Spinal cord (tissue), 10 donors: ENCODE results near the gene TPPP. TPM values are rescaled to one million over a fixed set of nuclear protein-coding genes. Genes with fewer than 3 reads are reported as not detected.

Source experiments
- DNase-seq, 6 donors: peaks; one replicate each; pipeline versions ENCODE4 v3.0.0 to v3.0.0-alpha.2; 2013 to 2015; ENCODE audit warnings: low spot score in 6 of 6, low read depth in 4 of 6
- H3K27ac ChIP-seq: one replicate; pipeline ENCODE4 v1.5.1; 2013; ENCODE audit warnings: low read depth, low read length, control low read depth
- H3K27me3 ChIP-seq: one replicate; pipeline ENCODE4 v1.6.1; 2013; ENCODE audit warnings: low read length; ENCODE audit not compliant: control insufficient read depth, insufficient read depth
- H3K36me3 ChIP-seq: one replicate; pipeline ENCODE4 v1.6.1; 2013; ENCODE audit warnings: low read length; ENCODE audit not compliant: control insufficient read depth, insufficient read depth
- H3K4me1 ChIP-seq: one replicate; pipeline ENCODE4 v1.6.1; 2013; ENCODE audit warnings: low read length; ENCODE audit not compliant: control insufficient read depth, insufficient read depth
- H3K4me3 ChIP-seq: one replicate; pipeline ENCODE4 v1.5.1; 2013; ENCODE audit warnings: low read depth, low read length, control low read depth
- H3K9me3 ChIP-seq: one replicate; pipeline ENCODE4 v1.6.1; 2013; ENCODE audit warnings: low read length; ENCODE audit not compliant: control insufficient read depth, insufficient read depth
- WGBS: methylation state at CpG from one replicate; pipeline ENCODE4 v1.1.5; 2013; ENCODE audit warnings: missing lambda C conversion rate; ENCODE audit not compliant: insufficient coverage; 5-methylcytosine and 5-hydroxymethylcytosine counted together
- polyA plus RNA-seq, 2 donors: library from polyadenylated mRNA; unstranded; fragments of 120-200 nt; gene quantifications; one replicate each; pipeline ENCODE4 v1.2.1, GENCODE V29; 2013; ENCODE audit not compliant: insufficient read length in 2 of 2
- total RNA-seq, 2 donors: library from RNA; depleted of rRNA in 1 of 2; stranded (reverse); fragments of 120-200 nt in 1 of 2; fragments of >200 nt in 1 of 2; gene quantifications; one replicate each; pipeline versions ENCODE4 v1.2.3 to v1.2.4, GENCODE V29; 2013 to 2014
- donor health status: healthy.

TPPP gene
- total and polyA plus RNA-seq, 4 donors = 17.4 to 64.0 (median 42.8) TPM

- no peaks in the 10 kb centered on the region for H3K27me3 ChIP-seq
- peak within 1 kb of the TSS; percentile 82 for H3K4me3 ChIP-seq
- no peaks in the 10 kb centered on the region for H3K9me3 ChIP-seq
- peaks cover 12% of the 10 kb centered on the region for H3K36me3 ChIP-seq
- DNase-seq = peak; percentile 62 to 96 (median 84)
- H3K27ac ChIP-seq = no peak within 1 kb of the TSS
- H3K4me1 ChIP-seq = peaks cover 39% of the 10 kb centered on the region
- under 1% methylated on average over 62 of the region's 72 CpGs for WGBS
Measured at GRCh38 chr5:611731-612486, 81.2 kb downstream of the TPPP start, which contains the start of gene CEP72. Gene CEP72, plus strand, starts transcription at chr5:612340. Its CDS starts 22 bp downstream, at chr5:612362.

GRCh38 chr5:610744-611730 is 82.1 kb downstream of the TPPP start:
- WGBS = 42% methylated on average over 9 of the region's 11 CpGs
- H3K36me3 ChIP-seq = peaks cover 7% of the 10 kb centered on the region

GRCh38 chr5:610011-610743 is 83.0 kb downstream of the TPPP start:
- no peak overlapping the region for H3K27ac ChIP-seq
- H3K36me3 ChIP-seq = peaks cover 7% of the 10 kb centered on the region
- H3K4me3 ChIP-seq = no peak overlapping the region
- peaks cover 42% of the 10 kb centered on the region for H3K4me1 ChIP-seq
- no peaks in the 10 kb centered on the region for H3K9me3 ChIP-seq
- no peak for DNase-seq
- no peaks in the 10 kb centered on the region for H3K27me3 ChIP-seq
- 86% methylated on average over 9 of the region's 9 CpGs for WGBS

More at GRCh38 chr5:610744-611730, 82.1 kb downstream of the TPPP start:
- Histone ChIP-seq H3K27me3 (no peaks in the 10 kb centered on the region), H3K27ac (no peak overlapping the region), H3K4me3 (peak overlapping the region; percentile 82), H3K9me3 (no peaks in the 10 kb centered on the region), H3K4me1 (peaks cover 42% of the 10 kb centered on the region)
- peak in 1 of 6 donors; percentile 4 for DNase-seq

Other genes starting within 250 kb of the TPPP start
- 1 to 10 TPM; 2.3 to 3.1 TPM for gene SLC9A3, start 168.9 kb downstream of the TPPP start, total RNA-seq
- gene SLC9A3, start 168.9 kb downstream of the TPPP start, polyA plus RNA-seq = 1 to 10 TPM; 5.6 to 7.2 TPM
- 1 to 10 TPM; 3.5 to 6.1 TPM for gene CEP72, start 81.0 kb downstream of the TPPP start, total RNA-seq
- 10 to 100 TPM; 12.1 TPM for gene CEP72, start 81.0 kb downstream of the TPPP start, polyA plus RNA-seq
- gene ZDHHC11B, start 91.4 kb upstream of the TPPP start, total RNA-seq = 1 to 10 TPM; 7.3 to 7.5 TPM
- 10 to 100 TPM; 24.9 to 37.2 TPM for gene ZDHHC11B, start 91.4 kb upstream of the TPPP start, polyA plus RNA-seq
- gene ZDHHC11, start 157.6 kb upstream of the TPPP start, total RNA-seq = 10 to 100 TPM; 11.7 to 14.3 TPM
- 10 to 100 TPM; 17.8 to 21.6 TPM for gene ZDHHC11, start 157.6 kb upstream of the TPPP start, polyA plus RNA-seq
- gene BRD9, start 199.4 kb upstream of the TPPP start, total RNA-seq = 10 to 100 TPM; 33.4 to 41.5 TPM
- gene BRD9, start 199.4 kb upstream of the TPPP start, polyA plus RNA-seq = 10 to 100 TPM; 41.0 to 49.2 TPM
- gene TRIP13, start 199.5 kb upstream of the TPPP start, total RNA-seq = 1 to 10 TPM; 5.8 to 7.3 TPM
- gene TRIP13, start 199.5 kb upstream of the TPPP start, polyA plus RNA-seq = 10 to 100 TPM in 1 of 2 donors, 1 to 10 TPM in 1; 9.8 to 10.4 TPM